RKO (cell line): Measurements from ENCODE around the gene GDF9.

ENCODE experiments used
- DNase-seq: peaks from one replicate; pipeline ENCODE4 v3.0.0-alpha.2; 2016; ENCODE audit warnings: low spot score

Gene GDF9

GRCh38 chr5:132866342-132867045 lies at the start of gene GDF9, which contains the start of gene UQCRQ:
GDF9 (minus strand) TSS chr5:132866469; CDS start chr5:132864533, 1,936 bp downstream.
UQCRQ (plus strand) TSS chr5:132866642; CDS start chr5:132866882, 240 bp downstream.
- peak; percentile 100 for DNase-seq

- peak; percentile 45 for DNase-seq
Observed at GRCh38 chr5:132915681-132916080, 49.4 kb upstream of the GDF9 start.

GRCh38 chr5:132909702-132910101 lies 43.4 kb upstream of the GDF9 start:
- no peak for DNase-seq

GRCh38 chr5:132907161-132907560 lies 40.9 kb upstream of the GDF9 start:
- DNase-seq: no peak

GRCh38 chr5:132905938-132906337 lies 39.7 kb upstream of the GDF9 start:
- peak; percentile 34 for DNase-seq

GRCh38 chr5:132901730-132902129 lies 35.5 kb upstream of the GDF9 start:
- no peak for DNase-seq

- no peak for DNase-seq
Observed at GRCh38 chr5:132901036-132901435, 34.8 kb upstream of the GDF9 start.

GRCh38 chr5:132898094-132898493 lies 31.8 kb upstream of the GDF9 start:
- DNase-seq: no peak

- DNase-seq: no peak
Observed at GRCh38 chr5:132896685-132897084, 30.4 kb upstream of the GDF9 start.

- DNase-seq: no peak
Observed at GRCh38 chr5:132895719-132896305, 29.5 kb upstream of the GDF9 start.

GRCh38 chr5:132890817-132891216 lies 24.5 kb upstream of the GDF9 start:
- DNase-seq: no peak

GRCh38 chr5:132889501-132889900 lies 23.2 kb upstream of the GDF9 start:
- DNase-seq: no peak

GRCh38 chr5:132887283-132887682 lies 21.0 kb upstream of the GDF9 start:
- no peak for DNase-seq

- no peak for DNase-seq
Observed at GRCh38 chr5:132886064-132886823, 20.0 kb upstream of the GDF9 start.

- no peak for DNase-seq
Observed at GRCh38 chr5:132884548-132884947, 18.3 kb upstream of the GDF9 start.

GRCh38 chr5:132883261-132883834 lies 17.1 kb upstream of the GDF9 start:
- DNase-seq: peak; percentile 88

GRCh38 chr5:132877938-132878337 lies 11.7 kb upstream of the GDF9 start:
- no peak for DNase-seq

- no peak for DNase-seq
Observed at GRCh38 chr5:132877466-132877865, 11.2 kb upstream of the GDF9 start.

- DNase-seq: no peak
Observed at GRCh38 chr5:132876020-132876759, 9.9 kb upstream of the GDF9 start.

- no peak for DNase-seq
Observed at GRCh38 chr5:132873930-132874271, 7.6 kb upstream of the GDF9 start.

- DNase-seq: no peak
Observed at GRCh38 chr5:132873119-132873929, 7.1 kb upstream of the GDF9 start, which contains the start of gene LEAP2. LEAP2 (plus strand) TSS chr5:132873668; CDS start chr5:132873695, 27 bp downstream.
